ENCODE results near the gene MLN.

Gene MLN

GRCh38 chr6:33839399-33840047 is 35.7 kb upstream of the MLN start:
- peak; percentile 39 for ATAC-seq

GRCh38 chr6:33838983-33839382 is 35.2 kb upstream of the MLN start:
- no peak for TF ChIP-seq CREB5 (CRISPR knock-in tag; IDR thresholded peaks at IDR 0.05; ENCODE audit: low read depth)
- TF ChIP-seq CSRNP3 (CRISPR knock-in tag; IDR thresholded peaks at IDR 0.05), result no peak
- TF ChIP-seq SNAI2 (CRISPR knock-in tag; IDR thresholded peaks at IDR 0.05), result no peak
- TF ChIP-seq ZNF8 (CRISPR knock-in tag; IDR thresholded peaks at IDR 0.05), result no peak
- no peak for TF ChIP-seq ZC3H10 (CRISPR knock-in tag; IDR thresholded peaks at IDR 0.05)
- no peak for TF ChIP-seq ZFP30 (CRISPR knock-in tag; IDR thresholded peaks at IDR 0.05)
- no peak for TF ChIP-seq ARNTL (CRISPR knock-in tag; IDR thresholded peaks at IDR 0.05; ENCODE audit: borderline replicate concordance, low read depth)
- TF ChIP-seq OSR1 (CRISPR knock-in tag; IDR thresholded peaks at IDR 0.05), result no peak
- no peak for TF ChIP-seq POU6F1 (CRISPR knock-in tag; IDR thresholded peaks at IDR 0.05; ENCODE audit: borderline replicate concordance, low read depth)
- no peak for TF ChIP-seq TOX (CRISPR knock-in tag; IDR thresholded peaks at IDR 0.05; ENCODE audit: borderline replicate concordance)
- no peak for TF ChIP-seq PPARA (CRISPR knock-in tag; IDR thresholded peaks at IDR 0.05; ENCODE audit: borderline replicate concordance)
- no peak for TF ChIP-seq ZFP3 (CRISPR knock-in tag; IDR thresholded peaks at IDR 0.05)
- no peak for TF ChIP-seq TSHZ2 (CRISPR knock-in tag; IDR thresholded peaks at IDR 0.05)
- no peak for TF ChIP-seq ISL1 (CRISPR knock-in tag; IDR thresholded peaks at IDR 0.05)
- no peak for TF ChIP-seq ZNF565 (CRISPR knock-in tag; conservative IDR thresholded peaks at IDR 0.05; ENCODE audit: low read depth)
- ATAC-seq, result no peak

More at GRCh38 chr6:33839399-33840047, 35.7 kb upstream of the MLN start:
- TF ChIP-seq ZFP3 (CRISPR knock-in tag; IDR thresholded peaks at IDR 0.05) (no peak), CREB5 (CRISPR knock-in tag; IDR thresholded peaks at IDR 0.05; ENCODE audit: low read depth) (no peak), PPARA (CRISPR knock-in tag; IDR thresholded peaks at IDR 0.05; ENCODE audit: borderline replicate concordance) (no peak), ZNF70 (CRISPR knock-in tag; IDR thresholded peaks at IDR 0.05) (no peak), BACH2 (CRISPR knock-in tag; IDR thresholded peaks at IDR 0.05; ENCODE audit: borderline replicate concordance) (no peak)

GRCh38 chr6:33837971-33838665 is 34.3 kb upstream of the MLN start:
- no peak for TF ChIP-seq PATZ1 (CRISPR knock-in tag; IDR thresholded peaks at IDR 0.05; ENCODE audit: borderline replicate concordance)
- no peak for TF ChIP-seq ZNF8 (CRISPR knock-in tag; IDR thresholded peaks at IDR 0.05)
- TF ChIP-seq BACH2 (CRISPR knock-in tag; IDR thresholded peaks at IDR 0.05; ENCODE audit: borderline replicate concordance), result no peak
- no peak for TF ChIP-seq ARNTL (CRISPR knock-in tag; IDR thresholded peaks at IDR 0.05; ENCODE audit: borderline replicate concordance, low read depth)
- no peak for TF ChIP-seq ZNF565 (CRISPR knock-in tag; conservative IDR thresholded peaks at IDR 0.05; ENCODE audit: low read depth)
- ATAC-seq, result no peak
